MCF 10A (cell line): ENCODE data around the gene CROT. TPM values are rescaled to one million over a fixed set of nuclear protein-coding genes. Genes with fewer than 3 reads are reported as not detected.

Source experiments
- Bru-seq: library from RNA; stranded (reverse); fragments of 400-500 nt; gene quantifications from one replicate; lab custom pipeline; 2021; lab: Mats Ljungman, UMichigan
- BruChase-seq, 2 experiments: library from RNA; stranded (reverse); fragments of 400-500 nt; gene quantifications; one replicate each; lab custom pipeline; 2021; lab: Mats Ljungman, UMichigan
- BruUV-seq: library from RNA; stranded (reverse); fragments of 400-500 nt; replicated peaks from 2 replicates; lab custom pipeline; 2021; lab: Mats Ljungman, UMichigan
- CTCF ChIA-PET: fragments of 300-600 bp; sonication (Branson Sonifier 250); formaldehyde crosslinking; extraction: SDS; loops from one replicate; lab custom pipeline; 2021; ENCODE audit warnings: antibody characterized with exemption, inconsistent platforms; lab: Yijun Ruan, JAX
- POLR2A ChIA-PET: fragments of 300-600, 350-650 bp; sonication (Branson Sonifier 250); formaldehyde crosslinking; extraction: SDS; loops from one replicate; lab custom pipeline; 2020; ENCODE audit warnings: antibody characterized with exemption, inconsistent platforms; lab: Yijun Ruan, JAX
- DNase-seq: peaks from one replicate; pipeline ENCODE4 v3.0.0-alpha.2; 2018; ENCODE audit not compliant: unreplicated experiment
- H3K27ac Mint-ChIP-seq: one replicate; pipeline ENCODE4 v1.8.0; 2022; ENCODE audit warnings: mild to moderate bottlenecking, low read depth, mixed read lengths; ENCODE audit not compliant: unreplicated experiment
- H3K27me3 Mint-ChIP-seq: one replicate; pipeline ENCODE4 v1.8.0; 2022; ENCODE audit warnings: mixed read lengths; ENCODE audit not compliant: insufficient read depth, unreplicated experiment
- H3K36me3 Mint-ChIP-seq: one replicate; pipeline ENCODE4 v1.8.0; 2022; ENCODE audit warnings: mild to moderate bottlenecking, moderate library complexity, mixed read lengths; ENCODE audit not compliant: insufficient read depth, unreplicated experiment
- H3K4me1 Mint-ChIP-seq: one replicate; pipeline ENCODE4 v1.8.0; 2022; ENCODE audit warnings: mixed read lengths; ENCODE audit not compliant: insufficient read depth, unreplicated experiment
- H3K4me3 Mint-ChIP-seq: one replicate; pipeline ENCODE4 v1.8.0; 2022; ENCODE audit warnings: mild to moderate bottlenecking, moderate library complexity, mixed read lengths; ENCODE audit not compliant: unreplicated experiment
- H3K9me3 Mint-ChIP-seq: one replicate; pipeline ENCODE4 v1.8.0; 2022; ENCODE audit warnings: mixed read lengths; ENCODE audit not compliant: unreplicated experiment
- intact Hi-C: fragments of 100-400 bp; cut with micrococcal nuclease; formaldehyde crosslinking; loops from 2 replicates; pipeline ENCODE4 v1.14.1; 2022
- long read RNA-seq: library from polyadenylated mRNA; stranded (forward); transcript quantifications from one replicate; pipeline ENCODE4 v2.0.0, GENCODE V29; 2022
- total RNA-seq: library from RNA; stranded (reverse); gene quantifications from 2 replicates; pipeline ENCODE4 v1.2.3, GENCODE V29; 2022
- TF ChIP-seq, protein P1 (sequence below): fragments of 200-600 bp; IDR thresholded peaks from one replicate; pipeline ENCODE4 v1.8.0; 2022; ENCODE audit warnings: antibody characterized with exemption, mild to moderate bottlenecking; ENCODE audit not compliant: unreplicated experiment

Gene CROT
- total RNA-seq (5.7 and 6.5 TPM in 2 replicates), Bru-seq, nascent RNA (percentile 50 among the genes with signal in this experiment), BruChase-seq, experiment 1, labeled RNA remaining after a 6-hour chase (percentile 53 among the genes with signal in this experiment), BruChase-seq, experiment 2, labeled RNA remaining after a 2-hour chase (percentile 61 among the genes with signal in this experiment)
- long read RNA-seq, partial matches to known transcripts = 0 of 9 reads
- long read RNA-seq, other reads (novel, unspliced or antisense) = 5 of 9 reads

DNA sequence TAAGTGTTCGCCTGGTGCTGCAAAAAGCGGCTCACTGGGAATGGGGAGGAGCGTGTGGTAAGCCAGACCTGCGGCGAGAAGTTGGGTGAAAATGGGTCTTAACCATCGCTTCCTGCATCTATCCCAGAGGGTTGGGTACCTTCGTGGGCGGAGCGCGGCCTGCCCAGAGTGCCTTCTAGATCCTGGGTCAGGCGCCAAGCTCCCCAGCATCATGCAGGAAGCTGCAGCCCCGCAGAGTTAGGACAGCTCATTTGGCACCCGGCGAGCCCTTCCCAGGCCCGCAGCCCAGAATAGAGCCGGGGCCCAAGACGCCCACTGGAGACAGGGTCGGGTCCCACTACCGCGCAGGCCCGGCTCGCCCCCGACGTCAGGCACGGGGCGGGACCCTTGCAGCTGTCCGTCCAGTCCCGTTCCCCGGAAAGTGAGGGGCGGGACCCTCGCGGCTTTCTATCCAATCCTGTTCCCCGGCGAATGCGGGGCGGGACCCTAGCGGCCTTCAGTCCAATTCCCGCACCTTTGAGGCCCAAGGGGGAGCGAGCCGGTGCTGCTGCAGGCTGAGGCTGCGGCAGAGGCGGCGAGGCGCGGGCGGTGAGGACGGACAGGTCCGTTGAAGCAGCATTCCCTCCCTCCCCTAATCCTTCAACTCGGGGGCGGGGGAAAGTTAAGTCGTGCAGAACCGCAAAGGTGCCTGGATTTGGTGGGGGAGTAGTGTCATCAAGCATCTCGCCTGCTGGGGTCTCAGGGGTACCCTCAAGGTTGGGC, at the start of gene CROT:
Gene CROT (plus strand): TSS at position 499 of the 762 bp plus-strand sequence. CDS start 3,405 bp downstream, outside the sequence.
- ChIA-PET POLR2A (interaction anchor here (0.7 to 4.9 kb wide), 20 partner anchors 9 to 310 kb away, joined by 3 to 233 read pairs (median 6); partner anchors contain the start of genes DMTF1 and TMEM243), CTCF (interaction anchor here (1.1 to 4.3 kb wide), 6 partner anchors 11 to 73 kb away, joined by 3 to 32 read pairs (median 5); no protein-coding TSS in a partner anchor)
- H3K4me1 Mint-ChIP-seq = peaks cover 28% of the 10 kb centered on the region
- peak within 1 kb of the TSS; percentile 88 for H3K27ac Mint-ChIP-seq
- H3K27me3 Mint-ChIP-seq = no peaks in the 10 kb centered on the region
- no peaks in the 10 kb centered on the region for H3K9me3 Mint-ChIP-seq
- H3K4me3 Mint-ChIP-seq = peak within 1 kb of the TSS; percentile 99
- TF ChIP-seq, protein P1, sequence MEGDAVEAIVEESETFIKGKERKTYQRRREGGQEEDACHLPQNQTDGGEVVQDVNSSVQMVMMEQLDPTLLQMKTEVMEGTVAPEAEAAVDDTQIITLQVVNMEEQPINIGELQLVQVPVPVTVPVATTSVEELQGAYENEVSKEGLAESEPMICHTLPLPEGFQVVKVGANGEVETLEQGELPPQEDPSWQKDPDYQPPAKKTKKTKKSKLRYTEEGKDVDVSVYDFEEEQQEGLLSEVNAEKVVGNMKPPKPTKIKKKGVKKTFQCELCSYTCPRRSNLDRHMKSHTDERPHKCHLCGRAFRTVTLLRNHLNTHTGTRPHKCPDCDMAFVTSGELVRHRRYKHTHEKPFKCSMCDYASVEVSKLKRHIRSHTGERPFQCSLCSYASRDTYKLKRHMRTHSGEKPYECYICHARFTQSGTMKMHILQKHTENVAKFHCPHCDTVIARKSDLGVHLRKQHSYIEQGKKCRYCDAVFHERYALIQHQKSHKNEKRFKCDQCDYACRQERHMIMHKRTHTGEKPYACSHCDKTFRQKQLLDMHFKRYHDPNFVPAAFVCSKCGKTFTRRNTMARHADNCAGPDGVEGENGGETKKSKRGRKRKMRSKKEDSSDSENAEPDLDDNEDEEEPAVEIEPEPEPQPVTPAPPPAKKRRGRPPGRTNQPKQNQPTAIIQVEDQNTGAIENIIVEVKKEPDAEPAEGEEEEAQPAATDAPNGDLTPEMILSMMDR = no peak
- BruUV-seq = no TSS peak
- intact Hi-C loops = loop anchor here (1.0 to 10.0 kb wide), 3 partner anchors 14 to 191 kb away; partner anchors contain the start of gene DMTF1
- peaks cover 23% of the 10 kb centered on the region for H3K36me3 Mint-ChIP-seq
- peak; percentile 96 for DNase-seq

- peaks cover 8% of the 10 kb centered on the region for H3K9me3 Mint-ChIP-seq
- DNase-seq = no peak
- POLR2A ChIA-PET = no interaction called here
- no peak overlapping the region for H3K27ac Mint-ChIP-seq
- intact Hi-C loops = no loop called here
- H3K4me1 Mint-ChIP-seq = no peaks in the 10 kb centered on the region
- H3K36me3 Mint-ChIP-seq = no peaks in the 10 kb centered on the region
- TF ChIP-seq, protein P1 = no peak
- CTCF ChIA-PET = interaction anchor here (0.9 to 1.6 kb wide), 3 partner anchors 22 to 113 kb away, joined by 3 to 5 read pairs (median 5); no protein-coding TSS in a partner anchor
- H3K4me3 Mint-ChIP-seq = no peak overlapping the region
- BruUV-seq = no TSS peak
- H3K27me3 Mint-ChIP-seq = peaks cover 8% of the 10 kb centered on the region
Measured at GRCh38 chr7:87300756-87301155, 44.7 kb upstream of the CROT start.

DNA sequence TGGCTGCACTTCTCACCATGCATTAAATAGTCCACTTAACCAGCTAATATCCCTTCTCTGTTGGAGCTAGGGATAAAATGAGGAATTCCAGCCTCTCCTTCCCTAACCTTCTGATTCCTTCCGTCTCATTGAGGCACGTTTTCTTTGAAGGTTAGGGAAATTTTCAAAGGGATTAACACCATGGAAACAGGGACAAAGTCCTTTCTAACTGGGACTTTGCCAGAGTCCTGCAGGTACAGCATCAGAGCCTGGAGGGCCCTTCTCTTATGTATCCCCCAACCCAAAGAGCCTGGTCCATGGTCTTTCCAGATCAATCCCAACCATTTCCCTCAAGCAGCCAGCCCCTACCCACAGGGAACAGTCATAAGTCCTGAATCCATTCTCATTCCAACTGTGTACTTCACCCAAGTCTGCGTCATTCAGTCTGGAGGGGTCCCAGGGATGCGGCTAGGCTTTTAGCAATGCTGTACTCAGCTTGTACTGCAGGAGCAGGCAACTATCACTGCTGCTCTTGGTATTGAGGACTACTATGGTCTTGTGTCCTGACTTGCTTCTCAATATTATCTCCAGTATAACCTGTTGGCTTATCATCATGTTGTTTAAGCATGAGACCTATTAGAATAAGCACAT, 34.6 kb upstream of the CROT start:
- ChIA-PET CTCF (interaction anchor here (0.7 to 15.5 kb wide), 4 partner anchors 49 to 546 kb away, joined by 3 to 494 read pairs (median 5); no protein-coding TSS in a partner anchor), POLR2A (no interaction called here)
- intact Hi-C loops = loop anchor here (5.0 to 10.0 kb wide), 3 partner anchors 254 to 486 kb away; no protein-coding TSS in a partner anchor
- Mint-ChIP-seq H3K36me3 (no peaks in the 10 kb centered on the region), H3K4me1 (no peaks in the 10 kb centered on the region), H3K4me3 (no peak overlapping the region), H3K27me3 (peaks cover 32% of the 10 kb centered on the region), H3K27ac (no peak overlapping the region), H3K9me3 (no peaks in the 10 kb centered on the region)
- no TSS peak for BruUV-seq
- no peak for DNase-seq
- TF ChIP-seq, protein P1 = no peak
